GM06990 (cell line): ENCODE data around the gene ZNF584.

Experiments
- DNase-seq: peaks from one replicate; pipeline ENCODE4 v3.0.0-alpha.2; 2011; ENCODE audit not compliant: insufficient read length; ENCODE audit errors: extremely low read depth
- H3K27me3 ChIP-seq: replicated peaks from 2 replicates; pipeline ENCODE4 v1.6.0; 2011; ENCODE audit warnings: low read length; ENCODE audit not compliant: control insufficient read depth, insufficient read depth
- H3K36me3 ChIP-seq: 2 replicates; pipeline ENCODE4 v1.5.1; 2011; ENCODE audit warnings: low read length; ENCODE audit not compliant: control insufficient read depth, insufficient read depth
- H3K4me3 ChIP-seq: replicated peaks from 2 replicates; pipeline ENCODE4 v1.5.1; 2011; ENCODE audit warnings: low read depth, mild to moderate bottlenecking, control low read depth, low read length
- TF ChIP-seq, protein P1 (sequence below): IDR thresholded peaks from 2 replicates; pipeline ENCODE4 v1.5.1; 2011; ENCODE audit warnings: low read length, control low read depth, mild to moderate bottlenecking, inconsistent platforms; ENCODE audit not compliant: insufficient read depth, poor library complexity, severe bottlenecking

The ZNF584 gene

DNA sequence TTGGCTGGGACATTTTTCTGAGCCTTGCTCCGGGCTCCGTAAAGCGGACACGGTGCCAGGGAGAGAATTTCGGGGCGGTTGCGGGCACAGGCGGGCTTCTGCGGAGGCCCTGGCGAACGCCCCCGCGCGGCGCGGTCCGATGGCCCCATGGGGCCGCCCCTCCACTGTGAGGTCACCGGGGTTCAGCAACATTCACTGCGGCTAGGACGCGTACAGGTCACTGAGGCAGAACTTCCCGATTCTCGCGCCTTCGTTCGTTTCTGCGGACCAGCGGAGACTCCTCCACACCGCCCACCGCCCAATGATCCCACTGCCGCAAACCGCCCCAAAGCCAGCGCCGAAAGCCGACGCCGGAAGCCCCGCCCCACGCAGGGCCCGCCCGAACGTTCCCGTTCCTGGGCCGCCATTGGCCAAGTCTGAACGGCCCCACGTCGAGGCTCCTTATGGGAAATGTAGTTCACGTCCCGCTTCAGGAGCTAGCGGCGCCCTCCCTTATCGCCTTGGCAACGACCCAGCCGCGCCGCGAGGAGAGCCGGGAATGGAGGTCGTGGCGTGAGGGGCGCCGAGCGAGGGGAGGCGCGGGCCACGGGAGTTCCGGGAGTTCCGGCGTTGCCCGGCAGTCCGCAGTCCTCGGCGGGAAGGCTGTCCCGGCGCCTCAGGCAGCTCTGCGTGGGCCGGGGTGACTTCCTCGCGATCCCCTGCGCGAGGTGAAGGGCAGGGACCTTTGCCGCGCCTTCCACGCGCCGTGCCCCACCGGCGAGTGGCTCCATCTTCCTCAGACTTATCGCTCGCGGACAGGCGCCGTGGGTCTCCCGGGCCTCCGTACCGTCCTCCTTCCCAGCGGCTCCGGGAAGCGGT lies at the start of gene ZNF584:
Gene ZNF584 (plus strand): TSS at position 498 of the 858 bp plus-strand sequence. CDS start 499 bp downstream, outside the sequence.
- TF ChIP-seq, protein P1, sequence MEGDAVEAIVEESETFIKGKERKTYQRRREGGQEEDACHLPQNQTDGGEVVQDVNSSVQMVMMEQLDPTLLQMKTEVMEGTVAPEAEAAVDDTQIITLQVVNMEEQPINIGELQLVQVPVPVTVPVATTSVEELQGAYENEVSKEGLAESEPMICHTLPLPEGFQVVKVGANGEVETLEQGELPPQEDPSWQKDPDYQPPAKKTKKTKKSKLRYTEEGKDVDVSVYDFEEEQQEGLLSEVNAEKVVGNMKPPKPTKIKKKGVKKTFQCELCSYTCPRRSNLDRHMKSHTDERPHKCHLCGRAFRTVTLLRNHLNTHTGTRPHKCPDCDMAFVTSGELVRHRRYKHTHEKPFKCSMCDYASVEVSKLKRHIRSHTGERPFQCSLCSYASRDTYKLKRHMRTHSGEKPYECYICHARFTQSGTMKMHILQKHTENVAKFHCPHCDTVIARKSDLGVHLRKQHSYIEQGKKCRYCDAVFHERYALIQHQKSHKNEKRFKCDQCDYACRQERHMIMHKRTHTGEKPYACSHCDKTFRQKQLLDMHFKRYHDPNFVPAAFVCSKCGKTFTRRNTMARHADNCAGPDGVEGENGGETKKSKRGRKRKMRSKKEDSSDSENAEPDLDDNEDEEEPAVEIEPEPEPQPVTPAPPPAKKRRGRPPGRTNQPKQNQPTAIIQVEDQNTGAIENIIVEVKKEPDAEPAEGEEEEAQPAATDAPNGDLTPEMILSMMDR: peak; percentile 28
- DNase-seq: peak; percentile 94
- no peaks in the 10 kb centered on the region for H3K27me3 ChIP-seq
- H3K36me3 ChIP-seq: no peaks in the 10 kb centered on the region
- H3K4me3 ChIP-seq: peak within 1 kb of the TSS; percentile 89

DNA sequence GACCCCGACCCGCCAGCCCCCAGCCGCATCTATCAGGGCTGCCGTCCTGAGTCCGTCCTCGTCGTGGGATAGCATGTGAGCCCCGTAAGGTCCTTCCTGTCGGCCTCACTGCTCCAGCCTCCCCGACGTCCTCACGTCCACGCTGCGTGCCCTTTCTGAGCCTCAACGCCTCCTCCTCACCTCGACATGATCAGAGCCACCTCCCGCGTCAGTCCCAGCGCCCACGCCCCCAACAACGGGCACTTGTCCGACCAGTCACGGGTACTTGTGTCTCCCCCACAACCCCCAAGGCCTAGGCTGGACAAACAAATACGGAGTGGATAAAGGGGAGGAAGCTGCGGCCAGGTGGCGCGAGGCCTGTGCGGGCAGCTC lies 46.6 kb upstream of the ZNF584 start:
- TF ChIP-seq, protein P1: no peak
- H3K27me3 ChIP-seq: no peaks in the 10 kb centered on the region
- no peaks in the 10 kb centered on the region for H3K36me3 ChIP-seq
- peak; percentile 78 for DNase-seq
- peak overlapping the region; percentile 63 for H3K4me3 ChIP-seq

DNA sequence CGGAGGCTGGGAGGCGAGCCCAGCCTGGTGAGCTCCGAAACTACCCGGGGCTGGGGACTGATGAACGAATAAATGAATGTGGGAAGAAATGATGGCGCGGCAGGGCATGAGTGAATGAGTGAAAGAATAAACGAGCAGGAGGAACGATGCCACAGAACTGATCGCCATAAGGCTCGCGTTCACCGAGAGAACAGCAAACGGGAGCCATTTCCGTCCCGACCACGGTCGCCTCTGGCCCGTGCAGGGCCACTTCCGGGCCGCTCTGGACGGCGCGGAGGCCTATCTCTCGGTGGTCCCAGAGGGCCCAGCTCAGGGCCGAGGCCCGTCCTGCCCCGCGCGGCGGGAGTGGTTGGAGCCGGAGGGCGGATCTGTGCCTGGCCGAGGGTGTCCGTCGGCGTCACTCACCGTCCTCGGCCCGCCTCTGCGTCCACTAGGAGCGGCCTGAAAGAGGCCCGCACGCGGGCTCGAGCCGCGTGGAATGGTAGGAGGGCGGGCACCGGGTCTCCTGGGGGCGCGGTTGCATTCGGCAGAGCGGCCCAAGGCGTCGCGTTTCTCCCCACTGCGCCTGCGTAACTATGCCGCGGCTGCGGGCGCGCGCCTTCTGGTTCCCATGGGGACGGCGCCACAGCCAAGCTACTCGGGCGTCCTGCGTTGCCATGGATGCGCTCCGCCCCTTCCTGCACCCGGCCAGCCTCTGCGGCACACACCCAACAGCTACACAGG lies 46.0 kb upstream of the ZNF584 start, which contains the start of gene ZNF497:
Gene ZNF497 (minus strand): TSS at position 480 of the 723 bp plus-strand sequence. CDS start 5,116 bp downstream, outside the sequence.
- Histone ChIP-seq H3K4me3 (peak within 1 kb of the TSS; percentile 63), H3K27me3 (no peaks in the 10 kb centered on the region), H3K36me3 (no peaks in the 10 kb centered on the region)
- TF ChIP-seq, protein P1: no peak
- DNase-seq: peak; percentile 98

DNA sequence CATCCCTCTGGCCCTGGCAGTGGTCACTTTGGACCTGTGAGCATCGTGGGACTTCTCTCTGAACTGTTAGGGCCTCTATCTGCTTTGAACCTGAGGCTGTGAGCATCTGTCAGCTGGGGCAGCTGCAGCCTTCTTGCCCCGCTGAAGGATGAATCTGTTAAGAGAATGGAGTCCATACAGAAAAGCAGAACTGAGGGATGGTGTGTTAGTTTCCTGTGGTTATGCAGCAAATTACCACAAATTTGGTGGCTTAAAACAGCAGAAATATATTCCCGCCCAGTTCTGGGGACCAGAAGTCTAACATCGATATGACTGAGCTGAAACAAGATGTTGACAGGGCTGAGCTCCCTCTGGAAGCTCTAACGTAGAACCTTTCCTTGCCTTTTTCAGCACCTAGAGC lies 44.3 kb upstream of the ZNF584 start:
- TF ChIP-seq, protein P1: no peak
- no peak for DNase-seq
- Histone ChIP-seq H3K4me3 (no peak overlapping the region), H3K36me3 (no peaks in the 10 kb centered on the region; the same call in 1 of the 2 replicates), H3K27me3 (no peaks in the 10 kb centered on the region)

DNA sequence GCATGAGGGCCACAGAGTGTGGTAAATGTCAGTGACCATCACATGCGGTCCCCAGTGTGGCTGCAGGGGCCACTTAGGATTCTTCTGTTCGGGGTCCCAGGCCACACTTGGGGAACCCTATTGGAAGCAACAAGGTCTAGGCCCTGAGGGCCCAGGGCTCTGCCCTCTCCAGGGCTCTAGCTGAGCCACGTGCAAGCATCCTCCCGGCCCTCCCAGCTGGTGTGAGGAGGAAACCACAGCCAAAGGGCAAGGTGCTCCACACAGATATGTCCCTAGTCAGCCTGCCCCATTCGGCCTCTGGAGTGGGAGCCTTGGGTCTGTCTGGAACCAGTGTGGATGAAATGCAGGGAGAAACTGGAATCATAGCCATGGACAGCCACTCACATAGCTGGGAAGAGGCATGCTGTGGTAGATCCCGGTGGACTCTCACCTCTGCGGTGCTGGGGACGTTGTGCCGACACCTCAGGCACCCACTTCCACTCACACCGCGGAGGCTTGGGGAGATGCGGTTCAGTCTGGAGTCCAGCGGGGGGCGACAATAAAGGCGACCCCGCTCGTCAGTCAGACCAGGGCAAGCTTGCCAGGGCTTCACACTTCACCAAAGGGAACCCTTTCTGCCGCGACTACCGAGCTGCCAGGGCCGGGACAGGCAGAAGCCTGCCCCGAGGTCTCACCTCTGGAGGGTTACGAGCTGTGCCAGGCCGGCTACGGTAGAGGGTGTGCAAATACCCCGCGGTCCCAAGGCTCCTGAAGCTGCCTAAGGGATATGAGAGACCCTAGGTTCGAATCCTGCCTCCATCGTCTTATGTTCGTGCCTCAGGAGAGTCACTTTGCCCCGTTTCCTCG lies 41.6 kb upstream of the ZNF584 start:
- TF ChIP-seq, protein P1: no peak
- DNase-seq: no peak
- Histone ChIP-seq H3K4me3 (no peak overlapping the region), H3K36me3 (no peaks in the 10 kb centered on the region; the same call in 1 of the 2 replicates), H3K27me3 (no peaks in the 10 kb centered on the region)
